ENCODE results near the gene MAGT1. TPM values are rescaled to one million over a fixed set of nuclear protein-coding genes. Genes with fewer than 3 reads are reported as not detected.

MAGT1 gene
- total and polyA plus RNA-seq, 2 of the 4 experiments (the other 2 are of a cell fraction): 27.3 to 74.7 TPM

DNA sequence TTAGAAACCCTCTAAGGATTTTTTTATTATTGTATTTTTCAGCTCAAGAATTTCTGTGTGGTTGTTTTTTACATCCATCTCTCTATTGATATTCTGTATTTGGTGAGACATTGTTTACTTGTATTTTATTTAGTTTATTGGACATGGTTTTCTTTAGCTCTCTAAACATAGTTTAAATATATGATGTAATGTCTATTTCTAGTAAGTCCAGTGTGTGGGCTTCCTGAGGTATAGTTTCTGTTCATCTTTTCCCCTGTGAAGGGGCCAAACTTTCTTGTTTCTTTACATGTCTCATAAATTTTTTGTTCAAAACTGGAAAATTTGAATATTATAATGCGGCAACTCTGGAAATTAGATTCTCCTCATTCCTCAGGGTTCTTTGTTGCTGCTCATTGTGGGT, 81.0 kb downstream of the MAGT1 start:
- Histone ChIP-seq H3K4me2 (ENCODE audit: low read depth, low read length) (no peak overlapping the region), H4K20me1 (ENCODE audit: insufficient read depth, low read length) (no peaks in the 10 kb centered on the region), H2BK20ac (ENCODE audit: low read depth, low read length) (no peak overlapping the region), H3K27ac (ENCODE audit: insufficient read depth, low read length) (no peak overlapping the region), H4K91ac (ENCODE audit: insufficient read depth, low read depth, low read length) (no peak overlapping the region), H3K18ac (ENCODE audit: low read depth, low read length) (no peak overlapping the region), H2AK5ac (ENCODE audit: low read depth, low read length) (no peak overlapping the region), H3K4me1 (ENCODE audit: control insufficient read depth, insufficient read depth, low read length) (no peaks in the 10 kb centered on the region), H3K9me1 (ENCODE audit: insufficient read depth, low read length) (no peaks in the 10 kb centered on the region), H2BK5ac (ENCODE audit: low read depth, low read length, poor library complexity, severe bottlenecking) (no peak overlapping the region), H2AFZ (replicated peaks; ENCODE audit: low read length, poor library complexity) (no peak overlapping the region), H3K79me1 (ENCODE audit: low read depth in 1 of 2, low read length in 2 of 2) (no peaks in the 10 kb centered on the region), H2AK9ac (replicated peaks; ENCODE audit: low read depth, low read length, poor library complexity) (no peak overlapping the region), H3K36me3 (ENCODE audit: control insufficient read depth, insufficient read depth, low read length) (no peaks in the 10 kb centered on the region), H3K4ac (ENCODE audit: low read depth, low read length) (no peak overlapping the region), H3K27me3 (ENCODE audit: control insufficient read depth, insufficient read depth, low read length) (no peaks in the 10 kb centered on the region), H4K5ac (ENCODE audit: low read depth, low read length) (no peak overlapping the region), H3K14ac (replicated peaks; ENCODE audit: low read depth, low read length) (no peak overlapping the region), H3K9ac (ENCODE audit: low read depth, low read length) (no peak overlapping the region), H3K56ac (ENCODE audit: extremely low read depth, insufficient read depth, low read length) (no peak overlapping the region), H2BK120ac (ENCODE audit: low read depth, low read length) (no peak overlapping the region), H2BK15ac (ENCODE audit: low read depth, low read length) (no peak overlapping the region), H3K9me3 (ENCODE audit: control insufficient read depth, insufficient read depth, low read length) (no peaks in the 10 kb centered on the region), H4K8ac (ENCODE audit: low read depth in 2 of 2, low read length in 2 of 2) (no peak overlapping the region), H3K4me3 (ENCODE audit: insufficient read depth, low read depth, low read length) (no peak overlapping the region), H3K23ac (ENCODE audit: low read depth, low read length) (no peak overlapping the region)
- in situ Hi-C loops (cut with MboI; ENCODE audit: low sequenced_read_pairs): no loop called here
- ChIA-PET CTCF (interaction anchor here (0.6 kb wide), 1 partner anchor 1106 kb away, joined by 3 read pairs; no protein-coding TSS in a partner anchor), POLR2A (ENCODE audit: unreplicated experiment) (no interaction called here)
- ATAC-seq (ENCODE audit: low read depth): no peak
- no TSS peak for BruUV-seq (replicated peaks)
- no peak for TF ChIP-seq CHD1 (IDR thresholded peaks at IDR 0.05; ENCODE audit: low read depth, low read length)
- TF ChIP-seq POLR2A (IDR thresholded peaks at IDR 0.05; ENCODE audit: low read depth, low read length): no peak
- no peak for TF ChIP-seq ELK1 (IDR thresholded peaks at IDR 0.05; ENCODE audit: borderline replicate concordance, low read depth, low read length)
- TF ChIP-seq RAD21 (IDR thresholded peaks at IDR 0.05; ENCODE audit: low read length): no peak
- TF ChIP-seq USF2 (IDR thresholded peaks at IDR 0.05; ENCODE audit: low read depth, low read length): no peak
- no peak for TF ChIP-seq NFE2L2 (IDR thresholded peaks at IDR 0.05; ENCODE audit: low read depth, low read length)
- TF ChIP-seq BHLHE40 (IDR thresholded peaks at IDR 0.05; ENCODE audit: low read depth, low read length): no peak
- TF ChIP-seq MAZ (IDR thresholded peaks at IDR 0.05; ENCODE audit: borderline replicate concordance, low read depth, low read length): no peak
- TF ChIP-seq FOS (IDR thresholded peaks at IDR 0.05; ENCODE audit: low read depth, low read length): no peak
- TF ChIP-seq, protein P1, sequence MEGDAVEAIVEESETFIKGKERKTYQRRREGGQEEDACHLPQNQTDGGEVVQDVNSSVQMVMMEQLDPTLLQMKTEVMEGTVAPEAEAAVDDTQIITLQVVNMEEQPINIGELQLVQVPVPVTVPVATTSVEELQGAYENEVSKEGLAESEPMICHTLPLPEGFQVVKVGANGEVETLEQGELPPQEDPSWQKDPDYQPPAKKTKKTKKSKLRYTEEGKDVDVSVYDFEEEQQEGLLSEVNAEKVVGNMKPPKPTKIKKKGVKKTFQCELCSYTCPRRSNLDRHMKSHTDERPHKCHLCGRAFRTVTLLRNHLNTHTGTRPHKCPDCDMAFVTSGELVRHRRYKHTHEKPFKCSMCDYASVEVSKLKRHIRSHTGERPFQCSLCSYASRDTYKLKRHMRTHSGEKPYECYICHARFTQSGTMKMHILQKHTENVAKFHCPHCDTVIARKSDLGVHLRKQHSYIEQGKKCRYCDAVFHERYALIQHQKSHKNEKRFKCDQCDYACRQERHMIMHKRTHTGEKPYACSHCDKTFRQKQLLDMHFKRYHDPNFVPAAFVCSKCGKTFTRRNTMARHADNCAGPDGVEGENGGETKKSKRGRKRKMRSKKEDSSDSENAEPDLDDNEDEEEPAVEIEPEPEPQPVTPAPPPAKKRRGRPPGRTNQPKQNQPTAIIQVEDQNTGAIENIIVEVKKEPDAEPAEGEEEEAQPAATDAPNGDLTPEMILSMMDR (conservative IDR thresholded peaks at IDR 0.05; ENCODE audit: low read depth, low read length): no peak
- TF ChIP-seq MXI1 (IDR thresholded peaks at IDR 0.05; ENCODE audit: borderline replicate concordance, low read depth, low read length): no peak
- TF ChIP-seq MAFK (IDR thresholded peaks at IDR 0.05; ENCODE audit: low read depth, low read length): no peak
- TF ChIP-seq SMC3 (IDR thresholded peaks at IDR 0.05; ENCODE audit: low read depth, low read length): no peak
- TF ChIP-seq RFX5 (IDR thresholded peaks at IDR 0.05; ENCODE audit: low read depth, low read length): no peak
- no peak for TF ChIP-seq CEBPB (IDR thresholded peaks at IDR 0.05; ENCODE audit: low read depth, low read length)
- no peak for TF ChIP-seq RCOR1 (IDR thresholded peaks at IDR 0.05; ENCODE audit: insufficient replicate concordance, low read length)
- intact Hi-C loops (cut with micrococcal nuclease): no loop called here
- dilution Hi-C loops (cut with HindIII; ENCODE audit: low sequenced_read_pairs, unreplicated experiment): no loop called here
- no peak for DNase-seq
- no CpG with 5 or more reads among the region's 1 CpG for WGBS, 2 experiments (ENCODE audit: extremely low coverage in 2 of 2, insufficient read length in 1 of 2)

Measured in IMR-90 (cell line).